Ishikawa (cell line): Measurements from ENCODE around the gene S100A7A.

Experiments
- MAX ChIP-seq: IDR thresholded peaks from 2 replicates; pipeline ENCODE4 v1.6.1; 2012
- RAD21 ChIP-seq: IDR thresholded peaks from 2 replicates; pipeline ENCODE4 v1.6.1; 2012; ENCODE audit warnings: low read depth

GRCh38 chr1:153460551-153460950, 44.2 kb downstream of the S100A7A start, which contains the start of gene S100A7:
- no peak for TF ChIP-seq RAD21
- TF ChIP-seq MAX: no peak
